Mononuclear cell (primary cell): ENCODE results near the gene FBXL14. TPM values are rescaled to one million over a fixed set of nuclear protein-coding genes. Genes with fewer than 3 reads are reported as not detected.

ENCODE experiments used
- H3K27me3 ChIP-seq: 2 replicates; pipeline ENCODE4 v1.6.0; 2011; ENCODE audit warnings: low read length, control low read depth; ENCODE audit not compliant: insufficient read depth
- H3K4me1 ChIP-seq: 2 replicates; pipeline ENCODE4 v1.5.1; 2011; ENCODE audit warnings: mild to moderate bottlenecking, low read length, control low read depth; ENCODE audit not compliant: insufficient read depth
- H3K4me3 ChIP-seq: 2 replicates; pipeline ENCODE4 v1.5.1; 2011; ENCODE audit warnings: mild to moderate bottlenecking, low read length, moderate library complexity
- H3K9me3 ChIP-seq: 2 replicates; pipeline ENCODE4 v1.5.1; 2011; ENCODE audit warnings: low read depth, mild to moderate bottlenecking, control low read depth, low read length
- total RNA-seq: library from RNA; depleted of rRNA; stranded (reverse); fragments of >200 nt; gene quantifications from one replicate; pipeline ENCODE4 v1.2.3, GENCODE V29; 2012

The FBXL14 gene, protein sequence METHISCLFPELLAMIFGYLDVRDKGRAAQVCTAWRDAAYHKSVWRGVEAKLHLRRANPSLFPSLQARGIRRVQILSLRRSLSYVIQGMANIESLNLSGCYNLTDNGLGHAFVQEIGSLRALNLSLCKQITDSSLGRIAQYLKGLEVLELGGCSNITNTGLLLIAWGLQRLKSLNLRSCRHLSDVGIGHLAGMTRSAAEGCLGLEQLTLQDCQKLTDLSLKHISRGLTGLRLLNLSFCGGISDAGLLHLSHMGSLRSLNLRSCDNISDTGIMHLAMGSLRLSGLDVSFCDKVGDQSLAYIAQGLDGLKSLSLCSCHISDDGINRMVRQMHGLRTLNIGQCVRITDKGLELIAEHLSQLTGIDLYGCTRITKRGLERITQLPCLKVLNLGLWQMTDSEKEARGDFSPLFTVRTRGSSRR
- total RNA-seq = 21.1 TPM

DNA sequence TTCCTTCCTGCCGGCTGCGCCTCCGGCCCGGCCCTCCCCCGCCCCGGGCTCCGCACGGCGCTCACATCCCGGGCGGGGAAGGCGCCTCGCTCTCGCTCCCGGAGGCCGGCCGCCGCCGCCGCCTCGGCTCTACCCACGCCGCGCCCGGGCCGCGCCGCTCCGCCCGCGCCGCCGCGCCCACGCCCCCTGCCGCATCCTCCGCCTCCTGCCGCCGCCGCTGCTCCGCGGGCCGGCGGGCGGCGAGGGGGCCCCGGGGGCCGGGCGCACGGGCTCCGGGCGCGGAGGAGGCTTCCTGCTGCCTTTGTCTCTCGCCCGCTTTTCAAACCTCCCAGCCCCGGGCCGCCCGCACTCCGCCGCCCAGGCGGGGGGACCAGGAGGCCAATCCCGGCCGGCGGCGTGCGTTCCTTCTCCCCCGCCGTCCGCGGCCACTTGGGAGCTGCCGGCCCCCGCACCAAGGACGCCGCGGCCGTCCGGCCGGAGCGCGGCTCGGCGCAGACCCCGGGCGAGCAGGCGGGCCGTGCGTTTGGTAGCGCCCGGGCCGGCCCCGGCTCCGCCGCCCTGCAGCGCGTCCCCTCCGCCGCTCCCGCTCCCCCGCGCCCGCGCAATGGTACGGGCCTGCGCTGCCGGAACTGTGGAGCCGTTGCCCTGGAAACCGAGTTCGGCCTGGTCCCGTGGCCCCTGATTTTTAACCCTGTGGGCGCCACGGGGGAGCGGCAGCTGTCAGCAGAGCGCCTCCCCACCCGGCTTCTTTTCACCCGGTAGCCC, at the start of gene FBXL14:
Gene FBXL14, minus strand, starts transcription at position 321 of the 765 bp plus-strand sequence. CDS start 515 bp downstream, outside the sequence.
- Histone ChIP-seq H3K9me3 (no peaks in the 10 kb centered on the region), H3K27me3 (no peaks in the 10 kb centered on the region), H3K4me3 (peak within 1 kb of the TSS; percentile 67), H3K4me1 (peaks cover 49% of the 10 kb centered on the region)

GRCh38 chr12:1643905-1644533, 49.6 kb upstream of the FBXL14 start:
- H3K4me1 ChIP-seq = peaks cover 12% of the 10 kb centered on the region
- H3K9me3 ChIP-seq = no peaks in the 10 kb centered on the region
- no peaks in the 10 kb centered on the region for H3K27me3 ChIP-seq
- H3K4me3 ChIP-seq = no peak overlapping the region

DNA sequence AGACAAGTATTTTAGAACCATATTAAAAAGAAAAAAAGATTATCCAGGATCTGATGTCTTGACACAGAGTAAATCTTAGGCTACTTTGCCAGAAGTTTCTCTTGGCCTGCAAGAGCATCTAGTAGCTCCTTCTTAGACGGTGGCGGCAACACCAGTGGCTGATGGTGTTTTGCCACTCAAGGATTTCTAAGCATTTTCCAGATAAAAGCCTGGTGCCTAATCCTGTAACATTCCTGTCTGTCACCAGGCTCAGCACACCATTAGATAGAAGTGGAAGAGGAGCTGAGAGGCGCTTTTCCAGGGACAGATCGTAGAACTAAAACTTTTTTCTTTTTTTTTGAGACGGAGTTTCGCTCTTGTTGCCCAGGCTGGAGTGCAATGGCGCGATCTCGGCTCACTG, 48.7 kb upstream of the FBXL14 start:
- H3K4me3 ChIP-seq = no peak overlapping the region
- peaks cover 16% of the 10 kb centered on the region for H3K4me1 ChIP-seq
- H3K9me3 ChIP-seq = no peaks in the 10 kb centered on the region
- no peaks in the 10 kb centered on the region for H3K27me3 ChIP-seq

DNA sequence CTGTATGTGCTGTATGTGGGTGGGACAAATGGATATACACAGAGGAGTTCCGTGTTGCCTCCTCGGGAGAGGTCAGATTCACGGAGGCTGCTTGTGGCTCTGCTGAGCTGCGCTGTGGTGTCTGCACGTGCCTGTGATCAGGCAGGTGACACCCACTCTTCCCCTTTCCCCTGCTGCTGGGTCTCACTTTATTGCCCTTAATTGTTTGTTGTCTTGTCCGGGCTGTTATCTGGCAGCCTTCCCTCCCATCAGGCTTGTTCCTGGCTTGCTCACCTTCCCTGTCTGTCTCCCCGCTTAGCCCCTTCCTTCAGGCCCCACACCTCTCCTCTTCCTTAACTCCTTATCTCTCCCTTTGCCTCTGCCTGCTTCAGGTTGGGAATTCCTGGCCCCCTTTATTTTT, 48.1 kb upstream of the FBXL14 start:
- H3K4me1 ChIP-seq = peaks cover 16% of the 10 kb centered on the region
- H3K4me3 ChIP-seq = no peak overlapping the region
- no peaks in the 10 kb centered on the region for H3K27me3 ChIP-seq
- H3K9me3 ChIP-seq = no peaks in the 10 kb centered on the region

GRCh38 chr12:1640328-1641234, 46.2 kb upstream of the FBXL14 start:
- Histone ChIP-seq H3K9me3 (no peaks in the 10 kb centered on the region), H3K27me3 (no peaks in the 10 kb centered on the region), H3K4me3 (no peak overlapping the region), H3K4me1 (peaks cover 17% of the 10 kb centered on the region)

GRCh38 chr12:1639538-1639937, 45.2 kb upstream of the FBXL14 start:
- H3K9me3 ChIP-seq = no peaks in the 10 kb centered on the region

DNA sequence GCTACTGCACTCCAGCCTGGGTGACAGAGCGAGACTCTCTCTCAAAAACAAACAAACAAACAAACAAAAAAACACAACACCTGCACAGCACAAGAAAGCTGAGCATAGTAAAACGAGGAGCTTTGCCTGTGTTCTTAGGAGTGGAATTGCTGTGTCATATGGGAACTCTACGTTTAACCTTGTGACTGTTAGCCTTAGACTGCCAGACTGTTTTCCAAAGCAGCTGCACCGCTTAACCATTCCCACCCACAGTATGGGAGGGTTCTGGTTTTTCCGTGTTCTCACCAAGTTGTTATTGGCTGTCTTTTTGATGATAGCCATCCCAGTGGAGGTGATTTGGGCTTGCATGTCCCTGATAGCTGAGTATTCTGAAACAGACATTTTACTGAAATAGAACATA, 43.8 kb upstream of the FBXL14 start:
- H3K4me3 ChIP-seq = no peak overlapping the region
- H3K4me1 ChIP-seq = peaks cover 40% of the 10 kb centered on the region
- no peaks in the 10 kb centered on the region for H3K9me3 ChIP-seq
- no peaks in the 10 kb centered on the region for H3K27me3 ChIP-seq

More at GRCh38 chr12:1639538-1639937, 45.2 kb upstream of the FBXL14 start:
- Histone ChIP-seq H3K27me3 (no peaks in the 10 kb centered on the region), H3K4me1 (peaks cover 27% of the 10 kb centered on the region), H3K4me3 (no peak overlapping the region)

DNA sequence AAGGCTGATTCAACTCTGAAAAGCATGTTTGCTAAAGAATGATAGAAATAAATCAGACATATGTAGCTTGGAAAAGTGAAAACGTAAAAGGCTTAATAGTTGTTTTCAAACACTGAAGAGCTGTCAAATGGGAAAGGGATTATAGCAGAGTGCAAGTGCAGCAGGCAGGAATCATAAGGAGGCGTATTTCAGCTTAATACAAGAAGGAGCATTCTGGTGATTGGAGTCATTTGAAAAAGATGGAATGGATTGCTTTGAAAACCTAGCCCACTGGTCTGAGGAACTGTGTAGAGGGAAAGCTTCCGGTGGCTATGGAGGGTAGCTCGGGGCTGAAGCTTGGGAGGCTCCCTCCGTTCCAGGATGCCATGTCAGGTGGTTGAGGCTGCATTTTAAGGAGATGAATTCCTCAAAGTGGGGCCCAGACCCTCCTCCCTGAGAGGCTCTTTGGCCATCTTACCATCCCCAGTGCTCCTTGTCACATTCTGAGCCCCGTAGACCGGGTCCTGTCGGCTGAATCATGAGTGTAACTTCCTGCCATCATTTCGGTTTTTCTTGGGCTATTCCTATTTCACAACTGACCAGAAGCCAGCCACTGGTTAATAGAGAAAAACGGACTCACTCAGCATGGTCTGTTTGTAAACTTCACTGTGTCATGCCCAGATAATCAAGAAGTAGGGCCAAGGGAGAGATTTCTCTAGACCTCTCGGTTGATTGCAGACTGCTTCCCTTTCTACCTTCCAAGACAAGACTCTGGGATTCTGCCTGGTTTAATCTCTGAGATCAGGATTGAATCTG, 41.1 kb upstream of the FBXL14 start:
- Histone ChIP-seq H3K27me3 (peaks cover 17% of the 10 kb centered on the region), H3K9me3 (no peaks in the 10 kb centered on the region), H3K4me3 (no peak overlapping the region), H3K4me1 (peaks cover 57% of the 10 kb centered on the region)

GRCh38 chr12:1634590-1635191, 40.3 kb upstream of the FBXL14 start:
- Histone ChIP-seq H3K27me3 (peaks cover 18% of the 10 kb centered on the region), H3K4me3 (no peak overlapping the region)

DNA sequence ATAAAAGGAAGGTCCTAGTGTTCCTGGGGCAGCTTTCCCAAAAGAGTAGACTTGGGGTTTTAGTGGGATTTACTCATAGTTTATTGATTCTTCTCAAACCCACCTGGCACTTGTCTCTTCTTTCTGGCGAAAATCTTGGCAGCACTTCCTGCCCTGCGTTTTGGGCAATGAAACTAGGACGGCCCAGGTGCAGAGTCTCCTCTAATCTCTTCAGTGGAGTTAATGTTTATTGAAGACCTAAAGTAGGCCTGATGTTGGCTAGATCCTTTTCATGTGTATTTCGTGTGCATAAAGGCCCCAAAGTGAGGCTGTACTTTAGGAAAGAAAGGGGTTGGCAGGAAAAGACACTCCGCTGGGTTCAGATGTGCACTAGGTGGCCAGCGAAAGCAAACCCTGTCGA, 39.8 kb upstream of the FBXL14 start:
- Histone ChIP-seq H3K4me3 (no peak overlapping the region), H3K9me3 (no peaks in the 10 kb centered on the region), H3K27me3 (peaks cover 23% of the 10 kb centered on the region), H3K4me1 (peaks cover 69% of the 10 kb centered on the region)

More at GRCh38 chr12:1634590-1635191, 40.3 kb upstream of the FBXL14 start:
- H3K4me1 ChIP-seq = peaks cover 65% of the 10 kb centered on the region
- H3K9me3 ChIP-seq = no peaks in the 10 kb centered on the region

GRCh38 chr12:1633459-1633858, 39.1 kb upstream of the FBXL14 start:
- Histone ChIP-seq H3K4me1 (peaks cover 69% of the 10 kb centered on the region), H3K4me3 (no peak overlapping the region), H3K27me3 (peaks cover 28% of the 10 kb centered on the region), H3K9me3 (no peaks in the 10 kb centered on the region)

GRCh38 chr12:1632702-1633101, 38.3 kb upstream of the FBXL14 start:
- H3K27me3 ChIP-seq = peaks cover 28% of the 10 kb centered on the region
- peaks cover 65% of the 10 kb centered on the region for H3K4me1 ChIP-seq
- H3K4me3 ChIP-seq = no peak overlapping the region
- H3K9me3 ChIP-seq = no peaks in the 10 kb centered on the region

GRCh38 chr12:1630827-1631591, 36.6 kb upstream of the FBXL14 start:
- H3K4me3 ChIP-seq = no peak overlapping the region
- no peaks in the 10 kb centered on the region for H3K9me3 ChIP-seq
- peaks cover 57% of the 10 kb centered on the region for H3K4me1 ChIP-seq
- peaks cover 28% of the 10 kb centered on the region for H3K27me3 ChIP-seq
